ENCODE measurements around the gene GRIN1. TPM values are rescaled to one million over a fixed set of nuclear protein-coding genes. Genes with fewer than 3 reads are reported as not detected.
A peak's percentile ranks its signal among the peaks of the same experiment; 100 is the strongest.

The GRIN1 gene
- total RNA-seq (ENCODE audit: low replicate concordance): not detected in 2 replicates

DNA sequence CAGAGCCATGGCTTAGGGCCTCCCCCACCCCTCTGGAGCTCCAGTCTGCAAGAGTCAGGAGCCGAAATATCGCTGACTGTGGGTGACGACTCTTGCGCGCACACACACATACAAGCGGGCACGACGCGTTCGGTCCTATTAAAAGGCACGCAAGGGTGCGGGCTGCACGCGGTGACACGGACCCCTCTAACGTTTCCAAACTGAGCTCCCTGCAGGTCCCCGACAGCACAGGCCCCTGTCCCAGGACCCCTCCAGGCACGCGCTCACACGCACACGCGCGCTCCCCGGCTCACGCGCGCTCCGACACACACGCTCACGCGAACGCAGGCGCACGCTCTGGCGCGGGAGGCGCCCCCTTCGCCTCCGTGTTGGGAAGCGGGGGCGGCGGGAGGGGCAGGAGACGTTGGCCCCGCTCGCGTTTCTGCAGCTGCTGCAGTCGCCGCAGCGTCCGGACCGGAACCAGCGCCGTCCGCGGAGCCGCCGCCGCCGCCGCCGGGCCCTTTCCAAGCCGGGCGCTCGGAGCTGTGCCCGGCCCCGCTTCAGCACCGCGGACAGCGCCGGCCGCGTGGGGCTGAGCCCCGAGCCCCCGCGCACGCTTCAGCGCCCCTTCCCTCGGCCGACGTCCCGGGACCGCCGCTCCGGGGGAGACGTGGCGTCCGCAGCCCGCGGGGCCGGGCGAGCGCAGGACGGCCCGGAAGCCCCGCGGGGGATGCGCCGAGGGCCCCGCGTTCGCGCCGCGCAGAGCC, at the start of gene GRIN1:
TSS of gene GRIN1 (plus strand) at position 433 of the 746 bp plus-strand sequence. CDS start 333 bp downstream, outside the sequence.
- DNase-seq (ENCODE audit: low read depth): peak; percentile 15
- H3K4me3 ChIP-seq (ENCODE audit: low read depth, low read length): no peak within 1 kb of the TSS
- TF ChIP-seq, protein P1, sequence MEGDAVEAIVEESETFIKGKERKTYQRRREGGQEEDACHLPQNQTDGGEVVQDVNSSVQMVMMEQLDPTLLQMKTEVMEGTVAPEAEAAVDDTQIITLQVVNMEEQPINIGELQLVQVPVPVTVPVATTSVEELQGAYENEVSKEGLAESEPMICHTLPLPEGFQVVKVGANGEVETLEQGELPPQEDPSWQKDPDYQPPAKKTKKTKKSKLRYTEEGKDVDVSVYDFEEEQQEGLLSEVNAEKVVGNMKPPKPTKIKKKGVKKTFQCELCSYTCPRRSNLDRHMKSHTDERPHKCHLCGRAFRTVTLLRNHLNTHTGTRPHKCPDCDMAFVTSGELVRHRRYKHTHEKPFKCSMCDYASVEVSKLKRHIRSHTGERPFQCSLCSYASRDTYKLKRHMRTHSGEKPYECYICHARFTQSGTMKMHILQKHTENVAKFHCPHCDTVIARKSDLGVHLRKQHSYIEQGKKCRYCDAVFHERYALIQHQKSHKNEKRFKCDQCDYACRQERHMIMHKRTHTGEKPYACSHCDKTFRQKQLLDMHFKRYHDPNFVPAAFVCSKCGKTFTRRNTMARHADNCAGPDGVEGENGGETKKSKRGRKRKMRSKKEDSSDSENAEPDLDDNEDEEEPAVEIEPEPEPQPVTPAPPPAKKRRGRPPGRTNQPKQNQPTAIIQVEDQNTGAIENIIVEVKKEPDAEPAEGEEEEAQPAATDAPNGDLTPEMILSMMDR (IDR thresholded peaks at IDR 0.05; ENCODE audit: insufficient read depth, low read length): no peak

GRCh38 chr9:137089232-137089947, 49.6 kb upstream of the GRIN1 start:
- TF ChIP-seq, protein P1 (IDR thresholded peaks at IDR 0.05; ENCODE audit: insufficient read depth, low read length): no peak
- no peak for DNase-seq (ENCODE audit: low read depth)
- H3K4me3 ChIP-seq (ENCODE audit: low read depth, low read length): no peak overlapping the region

GRCh38 chr9:137095664-137096517, 43.1 kb upstream of the GRIN1 start:
- TF ChIP-seq, protein P1 (IDR thresholded peaks at IDR 0.05; ENCODE audit: insufficient read depth, low read length): no peak

GRCh38 chr9:137096785-137097546, 42.0 kb upstream of the GRIN1 start:
- H3K4me3 ChIP-seq (ENCODE audit: low read depth, low read length): no peak overlapping the region
- no peak for DNase-seq (ENCODE audit: low read depth)

More at GRCh38 chr9:137095664-137096517, 43.1 kb upstream of the GRIN1 start:
- no peak overlapping the region for H3K4me3 ChIP-seq (ENCODE audit: low read depth, low read length)
- no peak for DNase-seq (ENCODE audit: low read depth)

DNA sequence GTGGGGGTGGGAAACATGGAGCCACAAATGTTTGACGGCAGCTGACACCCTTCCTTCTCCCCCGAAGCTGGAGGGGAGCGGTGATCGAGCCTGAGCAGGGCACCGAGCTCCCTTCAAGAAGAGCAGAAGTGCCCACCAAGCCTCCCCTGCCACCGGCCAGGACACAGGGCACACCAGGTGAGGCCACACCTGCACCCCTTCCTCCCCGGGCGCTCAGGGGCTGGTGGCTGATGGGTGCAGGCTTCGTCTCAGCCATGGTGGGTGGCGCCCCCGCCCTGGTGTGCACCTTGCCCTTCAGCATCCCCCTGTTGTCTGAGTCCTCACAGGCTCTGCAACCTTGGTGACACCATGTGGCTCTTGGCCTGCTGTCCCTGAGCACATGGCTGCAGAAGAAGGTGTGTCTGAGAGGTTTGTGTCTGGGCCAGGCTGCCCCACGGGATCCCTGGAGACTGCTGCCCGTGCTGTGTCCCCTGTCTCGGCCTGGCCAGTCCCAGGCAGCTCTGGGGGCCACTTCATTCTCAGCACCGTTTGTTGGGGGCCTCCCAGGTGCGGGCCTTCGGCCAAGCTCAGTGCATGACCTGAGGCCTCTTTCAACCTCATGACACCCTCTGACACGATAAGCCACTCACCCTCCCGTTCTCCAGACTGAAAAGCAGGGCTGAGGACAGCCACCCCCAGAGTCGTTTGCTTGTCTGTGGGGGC, 41.0 kb upstream of the GRIN1 start:
- H3K4me3 ChIP-seq (ENCODE audit: low read depth, low read length): no peak overlapping the region
- DNase-seq (ENCODE audit: low read depth): no peak
- TF ChIP-seq, protein P1 (IDR thresholded peaks at IDR 0.05; ENCODE audit: insufficient read depth, low read length): no peak

More at GRCh38 chr9:137096785-137097546, 42.0 kb upstream of the GRIN1 start:
- TF ChIP-seq, protein P1 (IDR thresholded peaks at IDR 0.05; ENCODE audit: insufficient read depth, low read length): no peak
